ENCODE results near the gene TRIM27.
A peak's percentile ranks its signal among the peaks of the same experiment; 100 is the strongest.
"Not testable (repeated sequence)": the region's sequence is repeated elsewhere in the genome, so short reads cannot be mapped to it uniquely, and the experiment has no call there.

TRIM27 gene

GRCh38 chr6:28941684-28942448, 18.1 kb upstream of the TRIM27 start:
- DNase-seq: no peak

GRCh38 chr6:28940858-28941683, 17.3 kb upstream of the TRIM27 start:
- peak; percentile 74 for DNase-seq

- peak; percentile 37 for DNase-seq
These were observed 16.6 kb upstream of the TRIM27 start for GRCh38 chr6:28940294-28940857.

GRCh38 chr6:28933069-28933468, 9.3 kb upstream of the TRIM27 start:
- DNase-seq: no peak

- DNase-seq: no peak
These were observed 6.3 kb upstream of the TRIM27 start for GRCh38 chr6:28929887-28930620.

GRCh38 chr6:28929339-28929738, 5.6 kb upstream of the TRIM27 start:
- not testable (repeated sequence) for DNase-seq

- no peak for DNase-seq
These were observed 4.1 kb upstream of the TRIM27 start for GRCh38 chr6:28927846-28928245.

GRCh38 chr6:28922821-28923317, 916 bp downstream of the TRIM27 start:
- DNase-seq: peak; percentile 36

- DNase-seq: no peak
These were observed 1.6 kb downstream of the TRIM27 start for GRCh38 chr6:28922004-28922820.

- DNase-seq: no peak
These were observed 3.5 kb downstream of the TRIM27 start for GRCh38 chr6:28920281-28920680.

GRCh38 chr6:28914941-28915340, 8.8 kb downstream of the TRIM27 start:
- DNase-seq: no peak

- DNase-seq: peak; percentile 22
These were observed 12.7 kb downstream of the TRIM27 start for GRCh38 chr6:28910901-28911690.

GRCh38 chr6:28907394-28907793, 16.4 kb downstream of the TRIM27 start:
- no peak for DNase-seq

- no peak for DNase-seq
These were observed 17.1 kb downstream of the TRIM27 start for GRCh38 chr6:28906669-28907068.

GRCh38 chr6:28903686-28904085, 20.1 kb downstream of the TRIM27 start:
- DNase-seq: no peak

- DNase-seq: no peak
These were observed 22.0 kb downstream of the TRIM27 start for GRCh38 chr6:28901831-28902230.

- no peak for DNase-seq
These were observed 23.1 kb downstream of the TRIM27 start for GRCh38 chr6:28900577-28901256.

- DNase-seq: no peak
These were observed 25.1 kb downstream of the TRIM27 start for GRCh38 chr6:28898710-28898965.

GRCh38 chr6:28897369-28897745, 26.4 kb downstream of the TRIM27 start:
- no peak for DNase-seq

GRCh38 chr6:28896505-28897368, 27.0 kb downstream of the TRIM27 start:
- DNase-seq: peak; percentile 9

All from NCI-H226 (cell line).